Astrocyte of the spinal cord (primary cell): ENCODE data around the gene ZNHIT2.

Experiments used
- DNase-seq: peaks from one replicate; pipeline ENCODE4 v3.0.0; 2011; ENCODE audit warnings: low read depth, low spot score
- H3K4me3 ChIP-seq: 2 replicates; pipeline ENCODE4 v1.5.1; 2011; ENCODE audit warnings: low read depth, mild to moderate bottlenecking, low read length, moderate library complexity
- in situ Hi-C: cut with HindIII; loops from 2 replicates; pipeline ENCODE4 v1.10.0; 2017; ENCODE audit warnings: low sequenced_read_pairs
- TF ChIP-seq, protein P1 (sequence below): IDR thresholded peaks from 2 replicates; pipeline ENCODE4 v1.5.1; 2012; ENCODE audit warnings: low read depth, mild to moderate bottlenecking, low read length, inconsistent platforms

Gene ZNHIT2

GRCh38 chr11:65087827-65088226, 29.7 kb downstream of the ZNHIT2 start:
- no peak overlapping the region for H3K4me3 ChIP-seq
- TF ChIP-seq, protein P1, sequence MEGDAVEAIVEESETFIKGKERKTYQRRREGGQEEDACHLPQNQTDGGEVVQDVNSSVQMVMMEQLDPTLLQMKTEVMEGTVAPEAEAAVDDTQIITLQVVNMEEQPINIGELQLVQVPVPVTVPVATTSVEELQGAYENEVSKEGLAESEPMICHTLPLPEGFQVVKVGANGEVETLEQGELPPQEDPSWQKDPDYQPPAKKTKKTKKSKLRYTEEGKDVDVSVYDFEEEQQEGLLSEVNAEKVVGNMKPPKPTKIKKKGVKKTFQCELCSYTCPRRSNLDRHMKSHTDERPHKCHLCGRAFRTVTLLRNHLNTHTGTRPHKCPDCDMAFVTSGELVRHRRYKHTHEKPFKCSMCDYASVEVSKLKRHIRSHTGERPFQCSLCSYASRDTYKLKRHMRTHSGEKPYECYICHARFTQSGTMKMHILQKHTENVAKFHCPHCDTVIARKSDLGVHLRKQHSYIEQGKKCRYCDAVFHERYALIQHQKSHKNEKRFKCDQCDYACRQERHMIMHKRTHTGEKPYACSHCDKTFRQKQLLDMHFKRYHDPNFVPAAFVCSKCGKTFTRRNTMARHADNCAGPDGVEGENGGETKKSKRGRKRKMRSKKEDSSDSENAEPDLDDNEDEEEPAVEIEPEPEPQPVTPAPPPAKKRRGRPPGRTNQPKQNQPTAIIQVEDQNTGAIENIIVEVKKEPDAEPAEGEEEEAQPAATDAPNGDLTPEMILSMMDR = no peak
- in situ Hi-C loops = no loop called here
- DNase-seq = no peak

DNA sequence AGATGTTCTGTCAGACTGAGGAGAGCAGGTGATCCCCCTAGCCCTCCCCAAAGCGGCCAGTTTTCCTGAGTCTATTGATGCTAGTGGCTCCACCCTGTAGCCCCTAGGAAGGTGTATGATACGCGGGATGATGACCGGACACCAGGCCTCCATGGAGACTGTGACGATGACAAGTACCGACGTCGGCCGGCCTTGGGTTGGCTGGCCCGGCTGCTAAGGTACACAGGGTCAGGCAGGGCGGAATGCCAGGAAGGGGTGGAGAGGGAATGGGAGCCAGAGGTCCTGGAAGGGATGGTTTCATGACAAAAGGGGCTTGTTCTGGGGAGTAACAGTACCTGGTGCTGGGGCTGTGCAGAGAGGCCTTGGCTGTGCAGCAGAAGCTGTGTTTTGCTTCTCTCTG, 30.3 kb downstream of the ZNHIT2 start:
- in situ Hi-C loops = no loop called here
- no peak for DNase-seq
- H3K4me3 ChIP-seq = no peak overlapping the region
- TF ChIP-seq, protein P1 = no peak

DNA sequence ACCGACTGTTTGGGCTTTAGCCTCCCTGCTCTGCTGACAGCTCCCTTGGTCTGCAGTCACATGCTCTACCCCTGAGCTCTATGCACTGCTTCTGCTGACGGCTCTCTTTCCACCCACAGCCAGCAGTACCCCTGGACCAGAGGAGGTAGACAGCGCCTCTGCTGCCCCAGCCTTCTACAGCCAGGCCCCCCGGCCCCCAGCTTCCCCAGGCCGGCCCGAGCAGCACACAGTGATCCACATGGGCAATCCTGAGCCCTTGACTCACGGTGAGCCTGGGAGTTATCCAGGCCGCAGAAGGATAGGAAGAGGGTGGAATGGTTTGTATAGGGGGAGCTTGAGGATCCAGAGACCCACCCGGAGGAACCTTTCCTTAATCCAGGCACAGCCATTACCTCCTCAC, 30.7 kb downstream of the ZNHIT2 start:
- TF ChIP-seq, protein P1 = no peak
- no peak overlapping the region for H3K4me3 ChIP-seq
- DNase-seq = no peak
- in situ Hi-C loops = no loop called here

- DNase-seq = no peak
- TF ChIP-seq, protein P1 = no peak
- in situ Hi-C loops = no loop called here
- no peak overlapping the region for H3K4me3 ChIP-seq
These were observed 32.1 kb downstream of the ZNHIT2 start for GRCh38 chr11:65085446-65085845.

DNA sequence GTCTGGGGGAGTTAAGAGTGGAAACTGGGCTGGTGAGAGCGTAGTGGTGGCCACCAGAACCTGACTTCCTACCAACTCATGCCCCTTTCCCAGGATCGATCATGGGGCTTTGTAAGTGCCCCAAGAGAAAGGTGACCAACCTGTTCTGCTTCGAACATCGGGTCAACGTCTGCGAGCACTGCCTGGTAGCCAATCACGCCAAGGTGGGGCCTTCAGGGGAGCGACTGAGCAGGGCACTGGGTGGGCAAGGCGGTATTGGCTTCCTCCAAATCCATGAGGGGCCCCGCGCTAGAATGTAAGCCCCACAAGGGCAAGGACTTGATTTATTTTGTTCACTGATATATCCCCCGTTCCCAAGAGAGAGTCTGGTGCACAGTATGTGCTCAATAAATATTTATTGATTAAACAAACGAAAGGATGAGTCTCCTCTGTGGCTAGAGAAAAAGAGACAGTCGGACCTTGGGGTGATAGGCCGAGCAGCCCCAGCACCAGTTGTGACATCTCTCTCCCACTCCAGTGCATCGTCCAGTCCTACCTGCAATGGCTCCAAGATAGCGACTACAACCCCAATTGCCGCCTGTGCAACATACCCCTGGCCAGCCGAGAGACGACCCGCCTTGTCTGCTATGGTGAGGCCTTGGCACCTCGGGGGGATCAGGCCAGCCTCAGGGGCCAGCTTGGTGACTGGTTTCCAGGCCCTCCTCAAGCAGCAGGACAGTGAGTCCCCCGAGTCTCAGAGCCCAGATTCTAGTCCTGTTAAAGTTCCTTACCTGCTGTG, 32.7 kb downstream of the ZNHIT2 start:
- TF ChIP-seq, protein P1 = no peak
- DNase-seq = no peak
- in situ Hi-C loops = no loop called here
- peak overlapping the region; percentile 81 for H3K4me3 ChIP-seq

- in situ Hi-C loops = no loop called here
- DNase-seq = peak; percentile 96
- TF ChIP-seq, protein P1 = no peak
- H3K4me3 ChIP-seq = peak within 1 kb of the TSS; percentile 81
These were observed 33.5 kb downstream of the ZNHIT2 start, which contains the start of the genes CDCA5 and ZFPL1 for GRCh38 chr11:65083834-65084597. TSS of gene CDCA5 (minus strand) at chr11:65084040. CDS start at chr11:65083978, 62 bp downstream. TSS of gene ZFPL1 (plus strand) at chr11:65084222. CDS start at chr11:65084699, 477 bp downstream.
